Activated CD8-positive, alpha-beta memory T cell treated with anti-CD3 and anti-CD28 coated beads for 48 hours (primary cell): Measurements from ENCODE around the gene TLE2.
"Not testable (repeated sequence)": the region's sequence is repeated elsewhere in the genome, so short reads cannot be mapped to it uniquely, and the experiment has no call there.

Experiments
- DNase-seq, 3 experiments: peaks; one replicate each; pipeline ENCODE4 v3.0.0-alpha.2; 2020; ENCODE audit warnings: low read depth in 2 of 3, low spot score in 2 of 3

The TLE2 gene

DNA sequence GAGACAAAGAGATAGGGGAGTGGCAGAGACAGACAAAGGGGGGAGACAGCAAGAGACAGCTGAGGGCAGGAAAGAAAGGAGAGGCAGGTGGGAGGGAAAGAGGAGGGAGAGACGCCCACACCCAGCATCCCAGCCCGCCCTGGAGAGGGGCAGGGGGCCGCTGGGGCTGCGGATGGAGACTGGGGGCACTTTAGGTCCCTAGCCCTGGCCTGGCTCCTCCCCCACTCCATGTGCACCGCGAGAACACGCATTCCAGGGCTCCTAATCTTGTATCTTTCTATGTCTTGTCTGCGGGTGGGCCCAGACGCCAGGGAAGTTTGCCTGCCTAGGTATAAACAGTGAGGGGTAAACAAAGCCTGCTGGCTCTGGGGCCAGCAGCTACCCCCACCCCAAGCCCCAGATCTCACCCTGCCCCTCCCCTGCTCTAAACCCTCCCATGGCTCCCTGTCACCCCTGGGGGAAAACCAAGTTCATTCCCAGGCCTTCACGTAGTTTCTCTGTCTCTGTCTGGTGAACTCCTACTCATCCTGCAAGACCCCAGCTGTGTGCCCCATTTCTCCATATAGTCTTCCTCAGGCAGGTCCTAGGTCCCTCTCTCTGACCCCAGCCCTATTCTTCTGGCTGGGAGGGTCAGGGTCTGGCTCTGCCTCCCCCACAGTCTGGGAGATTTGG lies 27.5 kb upstream of the TLE2 start:
- DNase-seq = no peak

DNA sequence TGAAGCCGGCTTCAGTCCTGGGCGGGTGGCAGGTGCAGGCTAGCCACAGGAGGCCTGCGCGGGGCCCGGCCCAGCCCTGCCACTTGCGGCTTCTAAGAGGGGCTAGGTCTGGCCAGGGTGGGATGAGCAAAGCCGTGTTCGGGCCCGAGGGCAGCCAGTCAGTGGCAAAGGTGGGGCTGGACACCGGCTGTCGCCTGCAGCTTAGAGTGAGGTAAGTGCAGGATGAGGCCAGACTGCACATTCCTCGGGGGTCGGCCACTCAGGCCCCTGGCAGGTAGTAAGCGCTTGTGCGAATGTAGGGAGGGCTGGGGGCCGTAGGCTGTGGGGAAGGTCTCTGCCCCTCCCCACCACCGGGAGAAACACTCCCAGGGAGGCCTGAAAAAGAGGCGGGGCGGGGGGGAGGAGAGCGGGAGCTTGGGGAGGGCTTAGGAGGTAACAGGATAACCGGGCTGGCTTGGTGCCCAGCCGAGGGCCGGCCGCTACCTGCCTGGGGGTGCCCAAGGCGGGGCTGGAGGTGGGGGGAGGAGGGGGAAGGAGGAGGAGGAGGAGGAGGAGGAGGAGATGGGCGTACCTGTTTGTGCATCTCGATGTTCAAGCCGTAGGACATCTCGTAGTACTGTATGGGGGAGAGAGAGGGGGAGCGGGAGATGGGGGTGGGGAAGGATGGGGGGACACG lies 26.8 kb upstream of the TLE2 start:
- DNase-seq = no peak

DNA sequence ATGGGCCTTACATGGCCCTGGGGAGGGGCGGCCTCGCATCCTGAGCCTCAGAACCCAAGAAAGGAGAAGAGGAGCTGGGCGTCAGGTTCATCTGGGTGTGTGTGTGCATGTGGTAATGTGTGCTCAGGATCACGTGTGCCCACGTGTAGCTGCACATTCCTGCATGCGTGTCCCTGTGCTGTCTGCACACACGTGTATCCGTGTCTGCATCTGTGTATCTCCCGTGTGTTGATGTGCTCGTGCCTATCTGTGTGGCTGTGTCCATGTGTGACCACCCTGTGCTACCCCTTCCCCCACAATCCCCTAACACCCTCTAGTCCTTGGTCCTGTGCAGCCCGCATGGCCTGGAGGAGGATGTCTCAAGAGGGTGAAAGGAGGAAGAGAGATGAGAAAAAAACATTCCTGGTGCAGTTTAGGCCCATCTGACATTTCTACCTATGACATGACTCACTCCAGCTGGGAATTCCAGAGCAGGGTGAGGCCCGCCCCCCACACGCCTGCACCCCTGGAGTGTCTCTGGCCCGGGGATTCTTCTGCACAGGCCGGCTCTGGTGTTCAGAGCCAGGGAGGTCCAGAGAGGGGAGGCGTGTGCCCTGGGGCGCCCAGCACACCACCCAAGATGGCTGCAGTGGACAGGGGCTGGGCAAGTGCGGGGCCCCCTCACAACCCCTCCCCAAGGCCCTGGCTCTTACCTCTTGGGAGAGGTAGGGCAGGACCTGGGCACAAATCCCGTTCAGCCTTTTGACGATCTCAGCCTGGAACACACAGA lies 26.1 kb upstream of the TLE2 start:
- no peak for DNase-seq

DNA sequence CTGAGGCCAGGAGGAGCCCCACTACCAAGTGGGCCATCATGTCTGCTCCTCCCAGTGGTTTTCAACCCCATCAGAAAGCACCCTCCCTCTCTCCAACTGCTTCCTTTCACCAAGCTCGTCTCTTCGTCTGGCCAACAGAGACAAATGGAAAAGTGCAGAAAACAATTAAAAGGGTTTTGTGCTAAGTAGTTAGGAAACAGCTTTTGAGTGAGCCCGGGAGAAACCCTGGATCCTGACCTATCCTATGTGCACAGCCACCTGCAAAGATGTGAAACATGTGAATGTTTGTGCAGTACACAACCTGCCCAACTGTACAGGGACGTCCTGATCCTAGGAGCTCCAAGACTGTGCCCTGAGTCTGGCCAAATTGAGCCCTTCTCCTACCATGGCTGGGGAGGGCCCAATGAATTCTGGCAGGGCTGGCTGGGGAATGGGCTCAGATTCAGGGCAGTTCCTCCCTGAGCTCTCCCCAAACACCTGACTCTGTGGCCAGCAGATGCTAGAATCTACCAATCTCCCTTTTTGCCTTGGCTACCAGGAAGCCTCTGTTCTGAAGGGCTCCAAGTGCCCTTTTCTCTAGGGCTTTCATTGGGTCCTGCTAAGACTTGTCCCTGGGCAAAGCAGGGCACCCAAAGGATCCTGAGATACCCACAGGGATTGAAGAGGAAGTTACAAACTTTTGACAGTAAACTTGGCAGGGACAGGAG lies 25.3 kb upstream of the TLE2 start:
- no peak for DNase-seq

GRCh38 chr19:3053780-3054179 lies 24.7 kb upstream of the TLE2 start:
- no peak for DNase-seq

GRCh38 chr19:3053218-3053621 lies 24.1 kb upstream of the TLE2 start:
- no peak for DNase-seq

GRCh38 chr19:3050016-3050415 lies 20.9 kb upstream of the TLE2 start:
- not testable (repeated sequence) for DNase-seq

DNA sequence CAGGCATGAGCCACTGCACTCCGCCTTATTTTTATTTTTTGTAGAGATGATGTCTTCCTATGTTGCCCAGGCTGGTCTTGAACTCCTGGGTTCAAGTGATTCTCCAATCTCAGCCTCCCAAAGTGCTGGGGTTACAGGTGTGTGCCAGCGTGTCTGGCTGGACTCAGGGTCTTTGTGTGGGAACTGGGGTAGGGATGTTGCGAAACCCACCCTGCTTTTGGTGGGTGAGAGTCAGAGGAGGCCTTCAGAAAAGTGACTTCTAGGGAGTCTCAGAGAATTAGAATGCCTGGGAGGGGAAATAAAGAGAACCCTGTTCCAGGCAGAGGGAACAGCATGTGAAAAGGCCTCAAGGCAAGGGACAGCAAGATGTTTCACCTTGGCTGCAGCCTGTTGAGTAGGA lies 20.0 kb upstream of the TLE2 start:
- no peak for DNase-seq

GRCh38 chr19:3048190-3048533 lies 19.1 kb upstream of the TLE2 start:
- no peak for DNase-seq

DNA sequence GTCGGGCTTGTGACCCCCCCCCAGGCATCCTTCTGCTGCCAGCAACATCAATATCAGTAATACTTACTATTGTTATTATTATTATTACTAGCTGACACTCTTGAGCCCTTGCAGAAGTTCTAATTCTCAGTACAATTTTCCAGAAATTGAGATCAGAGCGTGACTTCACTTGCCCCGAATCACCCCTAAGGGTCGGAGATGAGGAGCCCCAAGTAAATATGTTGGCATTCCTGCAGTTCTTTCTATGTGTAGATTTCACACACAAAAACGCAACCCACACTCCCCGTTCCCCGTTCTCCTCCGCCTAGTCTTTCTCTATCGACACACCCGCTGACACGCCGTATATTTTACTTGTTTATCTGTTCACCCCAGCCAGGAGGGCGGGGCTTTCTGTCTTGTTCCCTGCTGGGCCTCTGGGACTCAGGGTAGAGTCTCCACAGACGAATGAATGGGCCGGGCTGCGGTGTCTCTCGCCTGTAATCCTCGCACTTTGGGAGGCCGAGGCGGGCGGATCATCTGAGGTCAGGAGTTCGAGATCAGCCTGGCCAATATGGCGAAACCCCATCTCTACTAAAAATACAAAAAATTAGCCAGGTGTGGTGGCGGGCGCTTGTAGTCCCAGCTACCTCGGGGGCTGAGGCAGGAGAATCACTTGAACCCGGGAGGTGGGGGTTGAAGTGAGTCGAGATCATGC lies 18.6 kb upstream of the TLE2 start:
- no peak for DNase-seq

DNA sequence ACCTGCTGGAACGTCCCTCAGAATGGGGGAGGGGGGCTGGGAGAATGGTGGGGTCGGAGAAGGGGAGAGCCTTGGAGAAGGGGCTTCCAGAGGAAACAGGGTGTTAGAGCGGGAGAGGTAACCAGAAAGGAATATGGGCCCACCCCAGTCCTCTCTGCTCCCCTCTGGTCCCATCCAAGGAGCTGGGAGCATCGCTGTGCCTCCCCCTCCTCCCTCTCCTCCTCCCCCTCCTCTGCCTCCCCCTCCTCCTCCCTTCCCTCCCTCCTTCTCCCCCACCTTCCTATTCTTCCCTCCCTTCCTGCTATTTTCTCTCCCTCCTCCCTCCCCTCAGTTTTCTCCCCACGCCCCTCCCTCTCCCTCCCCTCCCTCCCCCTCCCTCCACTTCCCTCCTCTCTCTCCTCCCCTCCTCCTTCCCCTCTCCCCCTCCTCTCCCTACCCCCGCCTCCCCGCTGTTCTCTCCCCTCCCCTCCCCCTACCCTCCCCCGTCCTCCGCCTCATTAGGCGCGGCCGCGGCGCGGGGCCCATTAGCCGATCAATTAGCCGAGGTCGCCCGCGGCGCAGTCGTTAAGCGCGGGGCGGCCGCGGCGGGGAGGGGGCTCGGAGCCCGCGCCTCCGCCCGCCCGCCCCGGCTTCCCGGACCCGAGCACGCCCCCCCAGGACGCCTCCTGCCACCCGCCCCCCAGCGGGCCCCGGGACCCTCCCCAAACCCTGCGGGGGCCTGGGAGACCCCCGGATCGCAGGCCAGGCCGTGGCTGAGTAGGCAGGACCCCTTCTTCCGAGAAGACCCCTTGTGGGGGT lies 17.8 kb upstream of the TLE2 start:
- DNase-seq = no peak

- no peak for DNase-seq
Observed at GRCh38 chr19:3045885-3046697, 17.0 kb upstream of the TLE2 start.

GRCh38 chr19:3045191-3045590 lies 16.1 kb upstream of the TLE2 start:
- DNase-seq = no peak

- no peak for DNase-seq
Observed at GRCh38 chr19:3042621-3043267, 13.7 kb upstream of the TLE2 start.

- DNase-seq = no peak
Observed at GRCh38 chr19:3041761-3042620, 12.9 kb upstream of the TLE2 start.

DNA sequence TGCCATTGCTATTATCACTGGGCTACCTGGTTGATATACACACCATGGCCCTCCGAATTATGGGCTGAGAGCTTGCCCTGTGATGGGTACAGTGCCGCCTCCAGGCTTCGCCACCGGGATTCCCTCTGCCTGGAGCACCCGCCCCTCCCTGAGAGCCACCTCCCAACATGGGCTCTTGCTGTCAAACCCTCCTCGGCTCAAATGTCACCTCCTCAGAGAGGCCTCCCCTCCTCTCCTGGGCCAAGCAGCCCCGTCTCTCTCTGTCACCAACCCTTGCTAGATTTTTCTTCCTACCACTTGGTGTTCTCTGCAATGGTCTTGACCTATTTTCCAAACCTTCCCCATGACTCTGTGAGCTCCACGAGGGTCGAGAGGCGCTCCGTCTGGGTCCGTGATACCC lies 12.2 kb upstream of the TLE2 start:
- no peak for DNase-seq

DNA sequence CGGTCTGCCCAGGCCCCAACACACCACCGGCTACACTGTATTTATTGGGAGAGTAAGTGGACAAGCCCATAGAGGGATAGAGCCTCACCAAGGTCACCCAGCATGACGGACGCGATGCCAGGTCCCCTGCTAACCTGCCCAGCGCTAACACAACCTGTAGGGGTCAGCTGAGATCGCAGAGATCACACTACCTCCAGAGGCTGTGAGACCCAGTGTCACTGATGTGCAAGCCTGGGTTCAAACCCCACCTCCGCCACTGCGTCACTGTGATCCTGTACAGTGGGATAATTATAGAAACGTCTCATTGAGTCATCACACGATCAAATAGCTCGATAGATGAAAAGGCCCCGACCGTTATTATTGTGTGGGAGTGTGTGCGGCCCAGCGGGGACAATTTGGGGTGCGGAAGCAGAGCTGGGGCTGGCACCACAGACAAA lies 10.6 kb upstream of the TLE2 start:
- DNase-seq = no peak

- DNase-seq = no peak
Observed at GRCh38 chr19:3039125-3039524, 10.0 kb upstream of the TLE2 start.
